IMR-90 (cell line): ENCODE measurements around the gene STEAP4. TPM values are rescaled to one million over a fixed set of nuclear protein-coding genes. Genes with fewer than 3 reads are reported as not detected.

ENCODE experiments used
- ATAC-seq: fragments of 200-7000 bp; cut with Tn5 transposase; 2 replicates; pipeline ENCODE4 v1.9.1; 2020; ENCODE audit warnings: low read depth, mild to moderate bottlenecking, moderate library complexity
- BruUV-seq: library from RNA; stranded (reverse); fragments of 400-500 nt; replicated peaks from 2 replicates; lab custom pipeline; 2021; lab: Mats Ljungman, UMichigan
- CTCF ChIA-PET: fragments of 300-600 bp; formaldehyde crosslinking; extraction: SDS; loops from one replicate; lab custom pipeline; 2021; ENCODE audit warnings: antibody characterized with exemption; lab: Yijun Ruan, JAX
- POLR2A ChIA-PET: fragments of 300-600 bp; sonication (Branson Sonifier 250); formaldehyde crosslinking; loops from one replicate; lab custom pipeline; 2022; ENCODE audit warnings: antibody characterized with exemption; ENCODE audit not compliant: unreplicated experiment; lab: Charles Lee
- DNase-seq: peaks from one replicate; pipeline ENCODE4 v3.0.0; 2013
- H2AFZ ChIP-seq: replicated peaks from 2 replicates; pipeline ENCODE3; 2013; ENCODE audit warnings: low read length, mild to moderate bottlenecking; ENCODE audit not compliant: poor library complexity
- H2AK5ac ChIP-seq: 2 replicates; pipeline ENCODE4 v1.6.1; 2013; ENCODE audit warnings: low read depth, low read length, inconsistent platforms
- H2AK9ac ChIP-seq: replicated peaks from 2 replicates; pipeline ENCODE3; 2013; ENCODE audit warnings: mild to moderate bottlenecking, low read depth, low read length, moderate library complexity; ENCODE audit not compliant: poor library complexity
- H2BK120ac ChIP-seq: 2 replicates; pipeline ENCODE4 v1.6.1; 2013; ENCODE audit warnings: low read depth, low read length, inconsistent platforms
- H2BK15ac ChIP-seq: 3 replicates; pipeline ENCODE4 v1.6.1; 2013; ENCODE audit warnings: low read depth, low read length, inconsistent platforms
- H2BK20ac ChIP-seq: 2 replicates; pipeline ENCODE4 v1.6.1; 2013; ENCODE audit warnings: low read depth, mild to moderate bottlenecking, inconsistent platforms, low read length, moderate library complexity
- H2BK5ac ChIP-seq: 2 replicates; pipeline ENCODE4 v1.6.1; 2013; ENCODE audit warnings: mild to moderate bottlenecking, low read depth, low read length, inconsistent platforms; ENCODE audit not compliant: poor library complexity, severe bottlenecking
- H3K14ac ChIP-seq: replicated peaks from 2 replicates; pipeline ENCODE4 v1.6.1; 2013; ENCODE audit warnings: low read depth, low read length, inconsistent platforms
- H3K18ac ChIP-seq: 2 replicates; pipeline ENCODE4 v1.6.1; 2013; ENCODE audit warnings: low read depth, low read length, control low read depth
- H3K23ac ChIP-seq: 2 replicates; pipeline ENCODE4 v1.6.1; 2013; ENCODE audit warnings: low read depth, low read length, inconsistent platforms
- H3K27ac ChIP-seq: 2 replicates; pipeline ENCODE4 v1.5.1; 2013; ENCODE audit warnings: mild to moderate bottlenecking, control low read depth, low read length; ENCODE audit not compliant: insufficient read depth
- H3K27me3 ChIP-seq: 2 replicates; pipeline ENCODE4 v1.6.1; 2013; ENCODE audit warnings: low read length; ENCODE audit not compliant: control insufficient read depth, insufficient read depth
- H3K36me3 ChIP-seq: 2 replicates; pipeline ENCODE4 v1.6.1; 2013; ENCODE audit warnings: low read length, mixed read lengths; ENCODE audit not compliant: control insufficient read depth, insufficient read depth
- H3K4ac ChIP-seq: 2 replicates; pipeline ENCODE4 v1.6.1; 2013; ENCODE audit warnings: low read depth, low read length, inconsistent platforms
- H3K4me1 ChIP-seq: 2 replicates; pipeline ENCODE4 v1.6.1; 2013; ENCODE audit warnings: low read length, mixed read lengths; ENCODE audit not compliant: control insufficient read depth, insufficient read depth
- H3K4me2 ChIP-seq: 2 replicates; pipeline ENCODE4 v1.6.1; 2013; ENCODE audit warnings: low read depth, mild to moderate bottlenecking, control low read depth, low read length, moderate library complexity
- H3K4me3 ChIP-seq: 2 replicates; pipeline ENCODE4 v1.5.1; 2013; ENCODE audit warnings: low read depth, mild to moderate bottlenecking, control low read depth, low read length, moderate library complexity; ENCODE audit not compliant: insufficient read depth
- H3K56ac ChIP-seq: 2 replicates; pipeline ENCODE4 v1.6.1; 2013; ENCODE audit warnings: low read length, inconsistent platforms; ENCODE audit not compliant: insufficient read depth; ENCODE audit errors: extremely low read depth
- H3K79me1 ChIP-seq, 2 experiments: 2 replicates each; pipeline ENCODE4 v1.6.1; 2013; ENCODE audit warnings: low read length in 2 of 2, inconsistent platforms in 1 of 2, low read depth in 1 of 2
- H3K9ac ChIP-seq: 2 replicates; pipeline ENCODE4 v1.6.1; 2013; ENCODE audit warnings: low read depth, low read length, control low read depth
- H3K9me1 ChIP-seq: 2 replicates; pipeline ENCODE4 v1.6.1; 2013; ENCODE audit warnings: low read length, inconsistent platforms; ENCODE audit not compliant: insufficient read depth
- H3K9me3 ChIP-seq: 2 replicates; pipeline ENCODE4 v1.6.1; 2013; ENCODE audit warnings: low read length; ENCODE audit not compliant: control insufficient read depth, insufficient read depth
- H4K20me1 ChIP-seq: 2 replicates; pipeline ENCODE4 v1.6.1; 2013; ENCODE audit warnings: low read length, inconsistent platforms; ENCODE audit not compliant: insufficient read depth
- H4K5ac ChIP-seq: 2 replicates; pipeline ENCODE4 v1.6.1; 2013; ENCODE audit warnings: mild to moderate bottlenecking, low read depth, low read length, control low read depth
- H4K8ac ChIP-seq, 2 experiments: 2 replicates each; pipeline ENCODE4 v1.6.1; 2013; ENCODE audit warnings: low read depth in 2 of 2, low read length in 2 of 2, control low read depth in 1 of 2, inconsistent platforms in 1 of 2
- H4K91ac ChIP-seq: 2 replicates; pipeline ENCODE4 v1.6.1; 2013; ENCODE audit warnings: low read depth, low read length, inconsistent platforms; ENCODE audit not compliant: insufficient read depth
- BHLHE40 ChIP-seq: fragments of 150-350 bp; IDR thresholded peaks from 2 replicates; pipeline ENCODE4 v1.6.1; 2016; ENCODE audit warnings: mild to moderate bottlenecking, low read depth, low read length
- CHD1 ChIP-seq: IDR thresholded peaks from 2 replicates; pipeline ENCODE4 v1.6.1; 2012; ENCODE audit warnings: low read depth, low read length, improper control_type of control experiment
- ELK1 ChIP-seq: fragments of 150-350 bp; IDR thresholded peaks from 2 replicates; pipeline ENCODE4 v1.6.1; 2016; ENCODE audit warnings: low read depth, mild to moderate bottlenecking, low read length, moderate library complexity, borderline replicate concordance
- FOS ChIP-seq: fragments of 150-350 bp; IDR thresholded peaks from 2 replicates; pipeline ENCODE4 v1.6.1; 2016; ENCODE audit warnings: low read depth, low read length
- MAZ ChIP-seq: IDR thresholded peaks from 2 replicates; pipeline ENCODE4 v1.6.1; 2012; ENCODE audit warnings: low read depth, mild to moderate bottlenecking, low read length, improper control_type of control experiment, moderate library complexity, borderline replicate concordance
- NFE2L2 ChIP-seq: fragments of 150-350 bp; IDR thresholded peaks from 2 replicates; pipeline ENCODE4 v1.6.1; 2016; ENCODE audit warnings: low read depth, mild to moderate bottlenecking, low read length
- RCOR1 ChIP-seq: IDR thresholded peaks from 2 replicates; pipeline ENCODE4 v1.6.1; 2012; ENCODE audit warnings: mild to moderate bottlenecking, low read length, improper control_type of control experiment; ENCODE audit not compliant: insufficient replicate concordance
- SMC3 ChIP-seq: fragments of 150-350 bp; IDR thresholded peaks from 2 replicates; pipeline ENCODE4 v1.6.1; 2016; ENCODE audit warnings: low read depth, mild to moderate bottlenecking, antibody characterized with exemption, low read length, moderate library complexity
- WGBS, 2 experiments: methylation state at CpG; one replicate each; pipeline versions ENCODE4 v1.1.5 to v1.1.7; 2013; ENCODE audit warnings: missing lambda C conversion rate in 2 of 2; ENCODE audit not compliant: insufficient read length in 1 of 2; ENCODE audit errors: extremely low coverage in 2 of 2; 5-methylcytosine and 5-hydroxymethylcytosine counted together
- dilution Hi-C: fragments of 300-500 bp; cut with HindIII; formaldehyde crosslinking; loops from one replicate; pipeline ENCODE4 v1.14.3; 2018; ENCODE audit warnings: low sequenced_read_pairs; ENCODE audit not compliant: unreplicated experiment
- in situ Hi-C: fragments of 300-500 bp; cut with MboI; formaldehyde crosslinking; loops from 3 replicates; pipeline ENCODE4 v1.14.3; 2019; ENCODE audit warnings: low sequenced_read_pairs, inconsistent platforms, mixed read lengths
- intact Hi-C: fragments of 100-400 bp; cut with micrococcal nuclease; formaldehyde crosslinking; loops from 2 replicates; pipeline ENCODE4 v1.10.0; 2022
- polyA plus RNA-seq, 3 experiments: library from polyadenylated mRNA; depleted of rRNA; stranded (reverse); fragments of >200 nt; gene quantifications; 2 replicates each; pipeline ENCODE4 v1.2.3, GENCODE V29; 2012; ENCODE audit warnings: low replicate concordance in 1 of 3
- total RNA-seq: library from RNA; depleted of rRNA; stranded (reverse); fragments of >200 nt; gene quantifications from 2 replicates; pipeline ENCODE4 v1.2.3, GENCODE V29; 2012

Gene STEAP4
- total and polyA plus RNA-seq, 2 of the 4 experiments (the other 2 are of a cell fraction), result not detected

- Histone ChIP-seq H2BK20ac (no peak overlapping the region), H3K18ac (no peak overlapping the region), H3K27me3 (no peaks in the 10 kb centered on the region), H3K14ac (no peak overlapping the region), H3K4me1 (no peaks in the 10 kb centered on the region), H3K4me3 (no peak overlapping the region), H3K79me1 (no peaks in the 10 kb centered on the region), H2AK9ac (no peak overlapping the region), H2BK120ac (no peak overlapping the region), H3K9me1 (no peaks in the 10 kb centered on the region), H2AK5ac (no peak overlapping the region), H3K36me3 (no peaks in the 10 kb centered on the region), H3K9me3 (no peaks in the 10 kb centered on the region), H4K20me1 (no peaks in the 10 kb centered on the region), H3K4ac (no peak overlapping the region), H4K8ac (no peak overlapping the region), H2AFZ (no peak overlapping the region), H3K27ac (no peak overlapping the region), H4K91ac (no peak overlapping the region), H3K23ac (no peak overlapping the region), H3K9ac (no peak overlapping the region), H2BK5ac (no peak overlapping the region), H3K4me2 (no peak overlapping the region), H3K56ac (no peak overlapping the region), H4K5ac (no peak overlapping the region), H2BK15ac (no peak overlapping the region)
- TF ChIP-seq CHD1 (no peak), RCOR1 (no peak), ELK1 (no peak), FOS (no peak), SMC3 (no peak), BHLHE40 (no peak), NFE2L2 (no peak), MAZ (no peak)
- intact Hi-C loops (no loop called here), in situ Hi-C loops (loop anchor here (25.0 kb wide), 1 partner anchor 1819 kb away; no protein-coding TSS in a partner anchor), dilution Hi-C loops (no loop called here)
- DNase-seq (no peak), ATAC-seq (no peak)
- WGBS, 2 experiments, result no CpG with 5 or more reads among the region's 2 CpGs
- no TSS peak for BruUV-seq
- ChIA-PET CTCF (no interaction called here), POLR2A (no interaction called here)
Measured at GRCh38 chr7:88268051-88268450, 38.6 kb downstream of the STEAP4 start.
